ENCODE data around the gene OR51S1. TPM values are rescaled to one million over a fixed set of nuclear protein-coding genes. Genes with fewer than 3 reads are reported as not detected.
"Not testable (repeated sequence)": the region's sequence is repeated elsewhere in the genome, so short reads cannot be mapped to it uniquely, and the experiment has no call there.

Gene OR51S1, protein sequence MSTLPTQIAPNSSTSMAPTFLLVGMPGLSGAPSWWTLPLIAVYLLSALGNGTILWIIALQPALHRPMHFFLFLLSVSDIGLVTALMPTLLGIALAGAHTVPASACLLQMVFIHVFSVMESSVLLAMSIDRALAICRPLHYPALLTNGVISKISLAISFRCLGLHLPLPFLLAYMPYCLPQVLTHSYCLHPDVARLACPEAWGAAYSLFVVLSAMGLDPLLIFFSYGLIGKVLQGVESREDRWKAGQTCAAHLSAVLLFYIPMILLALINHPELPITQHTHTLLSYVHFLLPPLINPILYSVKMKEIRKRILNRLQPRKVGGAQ
- not detected for total RNA-seq
- long read RNA-seq, result 0 reads

DNA sequence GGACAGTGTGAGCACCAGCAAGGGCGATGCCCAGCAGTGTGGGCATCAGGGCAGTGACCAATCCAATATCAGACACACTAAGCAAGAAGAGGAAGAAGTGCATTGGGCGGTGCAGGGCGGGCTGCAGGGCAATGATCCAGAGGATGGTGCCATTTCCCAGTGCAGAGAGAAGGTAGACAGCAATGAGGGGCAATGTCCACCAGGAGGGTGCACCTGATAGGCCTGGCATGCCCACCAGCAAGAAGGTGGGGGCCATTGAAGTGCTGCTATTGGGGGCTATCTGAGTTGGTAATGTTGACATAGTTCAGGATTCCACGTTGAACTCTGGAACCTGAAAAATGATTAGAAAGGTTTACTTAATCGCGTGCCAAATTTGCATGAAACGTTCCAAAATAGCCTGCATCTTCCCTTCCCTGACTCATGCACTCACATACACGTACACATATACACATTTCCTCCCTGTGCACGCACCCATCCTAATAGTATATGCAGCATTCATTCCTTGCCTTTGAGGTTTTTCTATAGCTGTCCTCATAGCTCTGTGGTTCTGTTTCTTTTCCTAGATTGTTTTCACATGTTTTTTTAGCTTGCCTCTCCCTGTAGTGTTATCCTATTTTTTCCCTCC, at the start of gene OR51S1:
Gene OR51S1, minus strand, starts transcription at position 301 of the 625 bp plus-strand sequence. Its CDS starts 0 bp downstream, at position 301.
- ATAC-seq (no peak), DNase-seq (ENCODE audit: missing footprints) (no peak)
- intact Hi-C loops (cut with DNase I), result loop anchor here (10.0 kb wide), 1 partner anchor 156 kb away; no protein-coding TSS in a partner anchor

DNA sequence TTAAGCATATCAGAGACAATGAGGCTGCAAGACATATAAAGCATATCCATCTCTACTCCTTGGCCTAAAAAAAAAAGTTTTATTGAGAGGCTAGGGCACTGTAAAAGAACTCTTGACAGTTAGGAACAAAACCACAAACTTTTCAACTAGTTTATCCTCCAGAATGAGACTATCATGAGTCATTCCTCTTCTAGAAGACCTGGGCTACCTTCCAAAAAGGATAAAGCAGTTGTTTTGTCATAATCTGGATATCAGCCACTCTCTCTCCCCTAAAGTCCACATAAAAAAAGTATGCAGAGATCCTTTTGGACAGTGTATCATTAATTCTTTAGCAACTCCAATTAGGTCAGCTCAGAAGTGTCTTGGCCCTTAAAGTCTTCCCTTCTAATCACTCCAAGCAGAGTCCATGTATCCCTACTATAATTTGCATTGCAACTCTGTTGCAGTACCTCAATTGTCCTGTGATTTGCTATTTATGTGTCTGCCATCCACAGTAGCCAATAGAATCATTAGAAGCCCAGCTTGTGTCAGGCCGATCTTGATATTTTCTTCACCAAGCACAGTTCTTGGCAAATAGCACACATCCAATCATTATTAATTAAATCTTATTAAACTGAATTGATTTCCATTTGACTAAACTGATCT, 43.1 kb upstream of the OR51S1 start:
- DNase-seq (ENCODE audit: missing footprints) (no peak), ATAC-seq (no peak)
- intact Hi-C loops (cut with DNase I), result no loop called here

DNA sequence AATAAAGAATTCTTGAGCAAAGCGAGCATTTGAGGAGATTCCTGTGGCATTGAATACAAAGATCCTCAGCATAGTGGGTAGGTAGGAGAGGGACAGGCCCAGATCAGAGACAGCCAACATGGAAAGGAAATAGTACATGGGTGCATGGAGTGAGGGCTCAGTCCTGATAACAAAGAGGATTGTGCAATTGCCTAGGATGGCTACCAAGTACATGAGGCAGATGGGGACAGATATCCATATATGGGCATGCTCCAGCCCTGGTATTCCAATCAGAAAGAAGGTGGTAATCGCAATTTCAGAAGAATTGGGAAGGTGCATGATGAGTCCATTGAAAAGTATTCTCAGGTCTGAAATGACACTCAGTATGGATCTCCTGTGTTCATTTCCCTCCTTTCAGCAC, 41.3 kb upstream of the OR51S1 start:
- intact Hi-C loops (cut with DNase I), result no loop called here
- no peak for ATAC-seq
- no peak for DNase-seq (ENCODE audit: missing footprints)

DNA sequence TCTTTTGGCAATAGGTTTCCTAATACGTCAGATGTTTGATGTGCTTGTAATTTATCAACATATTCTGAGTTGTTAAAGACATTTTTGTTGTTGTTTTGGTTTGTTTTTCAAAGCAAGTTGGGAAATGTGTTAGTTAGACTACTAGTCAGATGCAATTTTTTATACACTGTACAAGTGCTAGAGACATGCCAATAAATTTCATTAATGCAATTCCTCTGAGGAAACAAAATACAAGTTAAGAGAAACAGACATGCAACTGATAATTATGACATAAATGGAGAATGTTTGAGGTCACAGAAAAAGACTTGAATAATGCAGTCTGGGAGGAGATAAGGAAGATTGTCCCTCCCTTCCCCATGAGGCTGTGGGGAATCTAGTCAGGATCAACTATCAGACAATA, 38.6 kb upstream of the OR51S1 start:
- intact Hi-C loops (cut with DNase I), result no loop called here
- no peak for ATAC-seq
- no peak for DNase-seq (ENCODE audit: missing footprints)

DNA sequence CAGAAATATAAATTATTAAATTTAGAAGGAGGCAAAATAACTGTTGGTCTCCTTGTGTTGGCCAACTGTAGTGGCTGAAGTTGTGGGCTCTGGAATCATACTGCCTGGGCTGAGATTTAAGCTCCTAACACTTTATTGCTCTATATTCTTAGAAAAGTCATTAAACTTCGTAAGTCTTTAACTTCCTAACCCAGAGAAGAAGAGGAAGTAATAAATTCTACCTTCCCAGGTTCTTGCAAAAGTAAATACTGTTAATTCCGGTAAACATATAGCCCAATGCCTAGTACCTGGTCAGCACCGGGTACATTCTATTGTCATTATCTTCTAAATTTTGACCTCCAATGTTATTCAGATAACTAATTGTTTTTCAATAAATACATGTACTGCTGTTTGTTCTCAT, 37.2 kb upstream of the OR51S1 start:
- DNase-seq (ENCODE audit: missing footprints), result no peak
- intact Hi-C loops (cut with DNase I), result no loop called here
- no peak for ATAC-seq

DNA sequence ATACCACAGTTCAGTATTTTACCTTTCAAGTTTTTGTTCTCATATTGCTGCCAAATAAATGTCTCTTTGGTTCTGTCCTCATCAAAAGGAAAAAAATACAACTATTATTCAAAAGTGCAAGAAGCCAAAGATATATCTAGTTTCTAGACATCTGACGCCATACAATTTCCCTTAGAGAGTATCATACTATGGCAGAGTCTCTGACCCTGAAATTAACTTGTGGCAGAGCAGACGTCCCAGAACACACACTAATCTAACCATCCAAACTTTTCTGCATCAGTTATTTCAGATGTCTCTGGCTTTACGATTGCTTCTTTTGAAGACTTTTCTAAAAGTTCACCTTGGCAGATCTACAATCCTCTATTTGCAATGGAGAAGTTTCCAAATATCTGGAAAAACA, 35.4 kb upstream of the OR51S1 start:
- no peak for ATAC-seq
- intact Hi-C loops (cut with DNase I), result no loop called here

DNA sequence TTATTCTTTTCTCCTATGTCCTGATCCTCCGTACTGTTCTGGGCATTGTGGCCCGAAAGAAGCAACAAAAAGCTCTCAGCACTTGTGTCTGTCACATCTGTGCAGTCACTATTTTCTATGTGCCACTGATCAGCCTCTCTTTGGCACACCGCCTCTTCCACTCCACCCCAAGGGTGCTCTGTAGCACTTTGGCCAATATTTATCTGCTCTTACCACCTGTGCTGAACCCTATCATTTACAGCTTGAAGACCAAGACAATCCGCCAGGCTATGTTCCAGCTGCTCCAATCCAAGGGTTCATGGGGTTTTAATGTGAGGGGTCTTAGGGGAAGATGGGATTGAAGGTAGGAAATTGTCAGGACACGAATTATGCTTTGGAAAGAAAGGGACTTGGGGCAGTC, 33.5 kb upstream of the OR51S1 start:
- no peak for ATAC-seq
- no peak for DNase-seq (ENCODE audit: missing footprints)
- intact Hi-C loops (cut with DNase I), result no loop called here

More for the DNA sequence above, 35.4 kb upstream of the OR51S1 start:
- no peak for DNase-seq (ENCODE audit: missing footprints)

DNA sequence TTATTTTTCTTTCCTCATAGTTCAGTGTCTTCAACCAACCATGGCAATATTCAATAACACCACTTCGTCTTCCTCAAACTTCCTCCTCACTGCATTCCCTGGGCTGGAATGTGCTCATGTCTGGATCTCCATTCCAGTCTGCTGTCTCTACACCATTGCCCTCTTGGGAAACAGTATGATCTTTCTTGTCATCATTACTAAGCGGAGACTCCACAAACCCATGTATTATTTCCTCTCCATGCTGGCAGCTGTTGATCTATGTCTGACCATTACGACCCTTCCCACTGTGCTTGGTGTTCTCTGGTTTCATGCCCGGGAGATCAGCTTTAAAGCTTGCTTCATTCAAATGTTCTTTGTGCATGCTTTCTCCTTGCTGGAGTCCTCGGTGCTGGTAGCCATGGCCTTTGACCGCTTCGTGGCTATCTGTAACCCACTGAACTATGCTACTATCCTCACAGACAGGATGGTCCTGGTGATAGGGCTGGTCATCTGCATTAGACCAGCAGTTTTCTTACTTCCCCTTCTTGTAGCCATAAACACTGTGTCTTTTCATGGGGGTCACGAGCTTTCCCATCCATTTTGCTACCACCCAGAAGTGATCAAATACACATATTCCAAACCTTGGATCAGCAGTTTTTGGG, 33.0 kb upstream of the OR51S1 start, which contains the start of gene OR51T1:
Gene OR51T1, plus strand, starts transcription at position 41 of the 641 bp plus-strand sequence. Its CDS starts 0 bp downstream, at position 41.
- intact Hi-C loops (cut with DNase I), result no loop called here
- no peak for DNase-seq (ENCODE audit: missing footprints)
- no peak for ATAC-seq

DNA sequence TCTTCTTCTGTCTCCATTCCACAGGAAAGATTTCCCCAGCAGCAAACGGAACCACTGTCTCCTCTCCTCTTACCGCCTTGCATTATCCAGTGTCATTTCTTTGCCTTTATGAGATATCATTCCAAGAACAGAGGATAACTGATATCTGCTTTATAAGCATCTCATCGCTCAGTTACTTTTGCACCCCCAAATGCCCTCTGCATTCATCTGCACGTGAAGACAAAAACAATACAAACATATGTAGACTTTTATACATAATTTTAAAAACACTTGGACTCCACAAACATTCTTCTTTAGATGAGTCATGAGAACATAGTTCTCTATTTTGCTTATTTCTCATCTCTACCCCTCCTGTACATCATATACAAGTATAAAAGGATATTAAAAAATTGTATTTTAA, 32.2 kb upstream of the OR51S1 start:
- ATAC-seq (no peak), DNase-seq (ENCODE audit: missing footprints) (no peak)
- intact Hi-C loops (cut with DNase I), result no loop called here

DNA sequence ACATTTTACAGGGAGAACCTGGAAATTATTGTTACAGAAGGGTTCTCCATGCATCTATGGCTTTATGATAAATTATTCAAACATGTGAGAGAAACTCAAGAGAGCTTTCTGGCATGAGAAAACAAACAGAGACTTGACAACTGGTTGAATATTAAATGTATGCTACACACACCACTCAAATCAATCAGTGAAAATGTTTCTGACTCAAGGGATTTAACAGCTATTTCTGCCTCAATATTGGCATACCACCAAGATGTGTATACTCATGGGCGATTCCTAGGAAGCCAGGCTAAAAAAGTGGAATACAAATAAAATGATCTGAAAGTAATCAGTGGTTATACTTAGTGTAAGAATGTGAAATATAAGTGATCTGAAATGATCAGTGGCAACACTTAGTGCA, 16.8 kb upstream of the OR51S1 start:
- ATAC-seq, result no peak
- DNase-seq (ENCODE audit: missing footprints), result no peak
- intact Hi-C loops (cut with DNase I), result no loop called here

DNA sequence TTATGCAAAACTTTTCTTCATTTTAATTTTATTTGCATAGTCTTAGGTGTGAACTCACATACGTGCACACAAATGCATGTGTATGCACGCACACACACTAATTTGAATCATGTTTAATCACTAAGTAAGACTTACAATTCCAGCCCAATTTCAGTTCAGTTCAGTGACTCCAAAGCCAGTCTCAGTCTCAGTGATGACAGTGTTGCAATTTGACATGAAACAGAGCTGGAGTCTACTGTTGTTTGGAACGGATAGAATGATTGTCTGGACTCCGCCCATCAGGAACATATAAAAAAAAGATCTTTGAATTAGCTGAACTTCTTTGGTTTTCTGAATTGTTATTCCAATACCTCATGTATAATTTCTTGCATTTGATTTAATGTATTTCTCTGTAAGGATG, 14.9 kb upstream of the OR51S1 start:
- intact Hi-C loops (cut with DNase I), result no loop called here
- ATAC-seq (peak; percentile 42), DNase-seq (ENCODE audit: missing footprints) (no peak)

DNA sequence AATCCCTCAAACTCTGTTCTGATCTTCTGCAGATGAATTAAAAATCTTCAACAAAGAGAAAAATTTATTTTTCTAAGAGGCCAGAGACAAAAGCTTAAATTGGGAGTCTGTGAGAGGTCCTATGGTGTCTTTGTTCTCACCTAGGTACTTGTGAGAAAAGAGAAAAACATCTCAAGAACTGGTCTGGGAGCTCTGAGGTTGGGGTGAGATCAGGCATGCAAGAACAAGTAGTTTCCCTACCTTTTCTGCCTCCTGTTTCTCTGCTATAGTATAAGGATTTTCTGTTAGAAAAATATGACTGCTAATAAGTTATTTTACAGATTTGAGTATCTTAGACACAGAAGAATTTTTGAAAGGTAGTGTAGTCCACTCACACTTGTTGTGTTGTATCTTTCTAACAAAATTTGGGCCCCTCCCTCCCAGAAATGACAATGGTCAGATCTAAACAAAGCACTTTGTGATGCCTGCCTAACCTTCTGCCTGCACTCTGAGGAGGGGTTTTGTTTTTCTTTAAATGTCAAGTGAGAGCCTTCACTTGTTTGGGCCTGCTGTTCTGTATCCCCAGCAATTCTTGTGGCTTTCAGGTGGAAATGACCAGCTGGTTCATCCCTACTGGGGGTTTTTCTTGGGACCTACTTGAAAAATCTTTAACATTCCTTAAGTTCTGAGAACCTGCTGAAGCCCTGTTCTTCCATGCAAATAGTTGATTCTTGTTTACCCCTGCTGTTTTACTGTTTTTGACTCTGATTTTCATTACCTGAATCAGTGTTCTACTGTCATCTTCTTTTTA, 13.6 kb upstream of the OR51S1 start:
- DNase-seq (ENCODE audit: missing footprints) (no peak), ATAC-seq (no peak)
- intact Hi-C loops (cut with DNase I), result no loop called here

DNA sequence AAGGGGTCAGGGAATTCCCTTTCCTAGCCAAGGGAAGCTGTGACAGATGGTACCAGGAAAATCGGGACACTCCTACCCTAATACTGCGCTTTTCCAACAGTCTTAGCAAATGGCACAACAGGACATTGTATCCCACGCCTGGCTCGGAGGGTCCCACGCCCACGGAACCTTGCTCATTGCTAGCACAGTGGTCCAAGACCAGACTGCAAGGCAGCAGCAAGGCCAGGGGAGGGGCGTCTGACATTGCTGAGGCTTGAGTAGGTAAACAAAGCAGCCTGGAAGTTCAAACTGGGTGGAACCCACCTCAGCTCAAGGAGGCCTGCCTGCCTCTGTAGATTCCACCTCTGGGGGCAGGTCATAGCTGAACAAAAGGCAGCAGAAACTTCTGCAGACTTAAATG, 5.3 kb upstream of the OR51S1 start:
- DNase-seq (ENCODE audit: missing footprints); ATAC-seq; intact Hi-C loops (cut with DNase I): not testable (repeated sequence)

DNA sequence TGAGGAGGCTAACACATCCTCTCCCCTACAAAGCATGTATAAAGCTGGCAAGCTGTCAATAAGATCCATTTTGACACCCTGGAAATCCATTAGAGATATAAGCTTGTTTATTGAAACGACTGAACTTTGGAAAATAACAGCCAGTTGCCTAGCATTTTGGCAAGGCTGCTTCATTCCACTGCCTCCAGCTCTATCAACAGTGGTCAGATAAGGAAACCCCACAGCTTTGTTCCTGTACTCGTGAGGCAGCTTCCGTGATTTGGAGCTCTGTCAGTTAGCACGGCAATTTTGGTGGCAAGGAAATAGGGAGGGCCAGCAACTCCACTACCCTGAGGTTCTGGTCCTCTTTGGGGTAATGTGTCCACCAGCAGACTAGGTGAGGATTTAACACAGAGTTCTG, 2.0 kb upstream of the OR51S1 start:
- DNase-seq (ENCODE audit: missing footprints) (no peak), ATAC-seq (peak; percentile 90)
- intact Hi-C loops (cut with DNase I), result no loop called here

DNA sequence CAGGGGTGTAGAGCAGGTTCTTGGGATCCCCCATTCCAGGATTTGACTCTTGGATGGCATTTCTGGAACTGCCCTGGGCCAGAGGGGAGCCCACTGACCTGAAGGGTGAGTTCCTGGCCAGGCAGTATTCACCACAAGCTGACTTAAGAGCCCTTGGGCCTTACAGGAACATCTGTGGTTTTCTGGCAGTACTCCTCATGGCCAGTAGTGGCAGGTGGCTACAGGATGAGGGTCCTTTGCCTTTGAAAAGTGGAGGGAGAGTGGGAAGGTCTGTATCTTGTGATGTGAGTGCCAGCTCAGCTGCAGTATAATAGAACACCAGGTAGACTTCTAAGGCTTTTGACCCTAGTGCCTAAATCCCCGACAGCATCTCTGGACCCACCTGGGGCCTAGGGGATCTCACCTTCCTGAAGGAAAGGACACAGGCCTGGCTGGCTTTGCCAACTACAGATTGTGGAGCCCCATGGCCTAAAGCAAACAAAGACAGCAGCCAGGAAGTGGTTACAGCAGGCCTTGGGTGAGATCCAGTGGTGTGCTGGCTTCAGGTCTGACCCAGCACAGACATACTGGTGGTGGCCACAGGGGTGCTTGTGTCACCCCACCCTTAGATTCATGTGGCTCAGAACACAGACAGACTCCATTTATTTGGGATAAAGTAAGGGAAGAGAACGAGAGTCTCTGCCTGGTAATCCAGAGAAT, 9.0 kb downstream of the OR51S1 start:
- intact Hi-C loops (cut with DNase I), result loop anchor here (10.0 kb wide), 1 partner anchor 165 kb away; no protein-coding TSS in a partner anchor

DNA sequence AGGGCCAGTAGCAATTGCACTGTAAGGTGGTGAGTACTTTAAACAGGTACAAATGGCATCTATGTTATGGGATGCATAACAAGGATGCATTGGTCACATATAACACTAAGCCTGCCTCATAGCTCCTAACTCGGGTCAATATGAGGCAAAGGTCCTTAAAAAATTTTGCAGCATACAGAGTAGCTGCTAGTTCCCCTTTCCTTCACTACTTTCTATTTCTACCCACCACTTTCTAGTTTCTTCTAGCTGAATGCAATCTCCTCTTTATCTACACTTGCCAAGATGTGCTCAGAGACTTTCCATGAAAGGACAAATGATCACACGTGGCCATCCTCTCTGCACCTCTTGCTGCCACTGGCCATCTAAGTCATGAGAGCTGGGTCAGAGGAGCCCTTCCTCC, 18.1 kb downstream of the OR51S1 start:
- intact Hi-C loops (cut with DNase I), result no loop called here
- no peak for DNase-seq (ENCODE audit: missing footprints)
- ATAC-seq, result no peak

More for the DNA sequence above, 9.0 kb downstream of the OR51S1 start:
- DNase-seq (ENCODE audit: missing footprints) (no peak), ATAC-seq (no peak)

DNA sequence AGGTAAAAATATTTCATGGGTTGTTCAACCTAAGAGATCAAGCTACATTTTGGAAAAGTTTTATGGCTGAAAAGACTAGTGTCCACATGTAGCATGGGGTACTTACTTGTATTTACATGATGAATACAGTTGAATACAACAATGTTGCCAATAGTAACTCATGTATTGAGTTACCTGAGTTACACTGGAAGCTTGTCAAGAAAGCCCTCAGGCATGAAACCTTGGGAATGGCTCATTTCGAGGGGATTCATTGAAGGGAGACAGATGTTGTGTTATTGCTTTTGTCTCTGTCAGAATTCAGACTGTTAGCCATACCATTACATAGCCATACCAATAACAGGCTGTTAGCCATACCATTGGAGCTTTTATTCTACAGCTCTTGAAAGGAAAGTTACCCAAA, 18.7 kb downstream of the OR51S1 start:
- no peak for ATAC-seq
- intact Hi-C loops (cut with DNase I), result no loop called here

DNA sequence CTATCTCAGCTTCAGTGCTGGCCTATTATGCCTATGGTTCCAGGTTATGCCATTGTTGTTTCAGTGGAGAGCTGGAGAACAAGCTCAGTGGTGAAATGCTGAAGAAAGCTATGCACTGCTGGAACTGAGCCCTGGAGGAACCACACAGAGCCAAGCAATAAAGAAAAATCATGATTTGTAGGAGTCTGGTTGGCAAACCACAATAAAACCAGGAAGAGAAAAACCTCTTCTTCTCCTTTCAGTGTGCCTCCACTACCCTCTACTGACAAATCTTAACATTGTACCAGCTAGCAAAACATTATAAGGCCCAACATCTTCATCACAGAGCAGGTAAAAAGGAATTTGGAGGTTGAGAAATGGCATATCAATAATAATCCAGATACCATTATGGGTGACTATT, 22.6 kb downstream of the OR51S1 start:
- DNase-seq (ENCODE audit: missing footprints), result no peak
- intact Hi-C loops (cut with DNase I), result loop anchor here (1.0 to 2.0 kb wide), 2 partner anchors 190 to 644 kb away; no protein-coding TSS in a partner anchor
- no peak for ATAC-seq

More for the DNA sequence above, 18.7 kb downstream of the OR51S1 start:
- no peak for DNase-seq (ENCODE audit: missing footprints)

All from Right ventricle myocardium inferior (tissue), 1 donor.